HL-60/S4 treated with phorbol 12-myristate 13-acetate at 8.2 ng/mL for 4 days and 3 days (cell line): Measurements from ENCODE around the gene ACTL9.

ENCODE experiments used
- in situ Hi-C: fragments of 300-500 bp; cut with MboI; formaldehyde crosslinking; loops from 2 replicates; pipeline ENCODE4 v1.15.0; 2022; ENCODE audit warnings: low sequenced_read_pairs

ACTL9 gene

GRCh38 chr19:8654591-8655339 is 43.8 kb downstream of the ACTL9 start:
- in situ Hi-C loops, result no loop called here

DNA sequence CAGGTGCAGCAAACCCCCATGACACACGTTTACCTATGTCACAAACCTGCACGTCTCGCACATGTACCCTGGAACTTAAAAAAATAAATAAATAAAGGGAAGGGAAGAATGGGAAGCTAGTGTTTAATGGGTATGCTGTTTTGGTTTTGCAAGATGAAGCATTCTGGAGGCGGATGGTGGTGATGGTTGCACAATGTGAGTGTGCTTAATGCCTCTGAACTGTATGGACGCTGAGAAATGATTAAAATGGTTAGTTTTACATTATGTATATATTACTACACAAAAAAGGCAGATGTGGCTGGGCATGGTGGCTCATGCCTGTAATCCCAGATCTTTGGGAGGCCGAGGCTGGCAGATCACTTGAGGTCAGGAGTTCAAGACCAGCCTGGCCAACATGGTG is 50.4 kb downstream of the ACTL9 start:
- in situ Hi-C loops, result loop anchor here (10.0 kb wide), 1 partner anchor 47 kb away; the partner anchor contains the start of gene ACTL9
